GM12874 (cell line): ENCODE data around the gene DNAH14.

Experiments
- CTCF ChIP-seq: IDR thresholded peaks from 2 replicates; pipeline ENCODE4 v1.5.1; 2011; ENCODE audit warnings: low read depth, mild to moderate bottlenecking, control low read depth, low read length, moderate library complexity; ENCODE audit not compliant: insufficient read depth

Gene DNAH14

GRCh38 chr1:225332686-225333085, 403.2 kb downstream of the DNAH14 start:
- no peak for TF ChIP-seq CTCF

- TF ChIP-seq CTCF, result no peak
Measured at GRCh38 chr1:225338545-225338944, 409.1 kb downstream of the DNAH14 start.

GRCh38 chr1:225341642-225342041, 412.2 kb downstream of the DNAH14 start:
- no peak for TF ChIP-seq CTCF

GRCh38 chr1:225342695-225343094, 413.2 kb downstream of the DNAH14 start:
- TF ChIP-seq CTCF, result no peak

- TF ChIP-seq CTCF, result no peak
Measured at GRCh38 chr1:225343618-225344017, 414.1 kb downstream of the DNAH14 start.

GRCh38 chr1:225347123-225347683, 417.7 kb downstream of the DNAH14 start:
- no peak for TF ChIP-seq CTCF

- TF ChIP-seq CTCF, result no peak
Measured at GRCh38 chr1:225348400-225348799, 418.9 kb downstream of the DNAH14 start.

- no peak for TF ChIP-seq CTCF
Measured at GRCh38 chr1:225349826-225350225, 420.4 kb downstream of the DNAH14 start.
